OCI-LY7 (cell line): ENCODE measurements around the gene IL1A.

Experiments
- EZH2phosphoT487 ChIP-seq: fragments of 200-600 bp; sonication (generic); IDR thresholded peaks from 2 replicates; pipeline ENCODE4 v1.6.1; 2018; ENCODE audit warnings: low read depth, borderline replicate concordance, mild to moderate bottlenecking, mixed run types, antibody characterized with exemption, low read length, moderate library complexity, mixed read lengths
- TF ChIP-seq, protein P1 (sequence below): fragments of 200-600 bp; sonication (generic); conservative IDR thresholded peaks from 2 replicates; pipeline ENCODE4 v1.5.1; 2014; ENCODE audit warnings: mild to moderate bottlenecking, antibody characterized with exemption, low read length, moderate library complexity, mixed read lengths

DNA sequence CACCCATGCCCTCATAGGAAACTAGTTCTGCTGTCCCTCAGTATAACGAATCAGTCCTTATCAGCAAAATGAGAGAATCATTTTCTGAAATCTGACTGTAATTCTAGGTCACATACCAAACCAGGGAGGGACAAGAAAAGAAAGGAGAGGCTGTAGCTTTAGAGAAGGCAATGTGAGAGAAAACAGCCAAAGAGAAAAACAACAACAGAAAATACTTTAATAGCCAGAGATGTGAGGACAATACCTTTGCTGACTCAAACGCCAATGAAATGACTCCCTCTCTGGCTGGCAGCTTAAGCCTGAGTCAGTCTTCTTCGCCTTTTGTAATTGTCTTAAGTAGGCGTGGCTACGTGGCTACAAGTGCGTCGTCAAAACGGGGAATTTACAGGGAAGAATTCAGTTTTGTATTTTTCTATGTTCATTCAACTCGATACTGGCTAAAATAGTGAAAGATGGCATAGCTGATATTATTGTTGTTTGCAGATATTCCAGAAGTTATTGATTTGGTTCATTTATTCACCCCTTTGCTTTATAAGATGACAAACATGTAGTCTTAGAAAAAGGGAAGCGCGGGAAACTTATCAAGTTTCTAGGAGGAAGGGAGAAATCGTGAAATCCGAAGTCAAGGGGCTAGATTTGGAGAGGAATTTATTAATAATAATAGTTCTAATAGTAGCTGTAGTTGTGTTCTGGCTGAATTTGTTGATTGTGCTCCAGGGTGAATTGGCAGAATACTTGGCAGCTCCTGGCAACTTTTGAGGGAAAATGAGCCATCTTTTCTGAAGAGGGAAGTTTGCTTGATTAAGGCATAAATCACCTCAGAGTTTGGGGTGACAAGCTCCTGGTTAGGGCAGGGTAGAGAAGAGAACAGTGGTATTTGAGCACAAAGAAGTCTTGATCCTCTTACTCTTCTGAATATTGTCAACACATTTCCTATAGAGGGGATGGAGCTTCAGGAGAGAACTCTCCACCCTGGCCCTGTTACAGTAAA is at the start of gene IL1A:
- TF ChIP-seq, protein P1, sequence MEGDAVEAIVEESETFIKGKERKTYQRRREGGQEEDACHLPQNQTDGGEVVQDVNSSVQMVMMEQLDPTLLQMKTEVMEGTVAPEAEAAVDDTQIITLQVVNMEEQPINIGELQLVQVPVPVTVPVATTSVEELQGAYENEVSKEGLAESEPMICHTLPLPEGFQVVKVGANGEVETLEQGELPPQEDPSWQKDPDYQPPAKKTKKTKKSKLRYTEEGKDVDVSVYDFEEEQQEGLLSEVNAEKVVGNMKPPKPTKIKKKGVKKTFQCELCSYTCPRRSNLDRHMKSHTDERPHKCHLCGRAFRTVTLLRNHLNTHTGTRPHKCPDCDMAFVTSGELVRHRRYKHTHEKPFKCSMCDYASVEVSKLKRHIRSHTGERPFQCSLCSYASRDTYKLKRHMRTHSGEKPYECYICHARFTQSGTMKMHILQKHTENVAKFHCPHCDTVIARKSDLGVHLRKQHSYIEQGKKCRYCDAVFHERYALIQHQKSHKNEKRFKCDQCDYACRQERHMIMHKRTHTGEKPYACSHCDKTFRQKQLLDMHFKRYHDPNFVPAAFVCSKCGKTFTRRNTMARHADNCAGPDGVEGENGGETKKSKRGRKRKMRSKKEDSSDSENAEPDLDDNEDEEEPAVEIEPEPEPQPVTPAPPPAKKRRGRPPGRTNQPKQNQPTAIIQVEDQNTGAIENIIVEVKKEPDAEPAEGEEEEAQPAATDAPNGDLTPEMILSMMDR = no peak
- no peak for TF ChIP-seq EZH2phosphoT487
